Limb (tissue), 2 donors: ENCODE measurements around the gene ADD3.
"Not testable (repeated sequence)": the region's sequence is repeated elsewhere in the genome, so short reads cannot be mapped to it uniquely, and the experiment has no call there.

Experiments
- DNase-seq, 2 donors: peaks; one replicate each; pipeline ENCODE4 v3.0.0-alpha.2; 2016; ENCODE audit errors: extremely low spot score in 2 of 2

Gene ADD3

GRCh38 chr10:110101464-110102144 lies 93.8 kb downstream of the ADD3 start:
- DNase-seq = no peak

GRCh38 chr10:110103921-110104461 lies 96.2 kb downstream of the ADD3 start:
- DNase-seq = no peak

GRCh38 chr10:110105873-110106272 lies 98.1 kb downstream of the ADD3 start:
- DNase-seq = no peak

- DNase-seq = no peak
Measured at GRCh38 chr10:110107430-110107829, 99.6 kb downstream of the ADD3 start.

- no peak for DNase-seq
Measured at GRCh38 chr10:110107887-110108286, 100.1 kb downstream of the ADD3 start.

GRCh38 chr10:110109511-110109910 lies 101.7 kb downstream of the ADD3 start:
- DNase-seq = no peak

- DNase-seq = no peak
Measured at GRCh38 chr10:110110338-110110737, 102.6 kb downstream of the ADD3 start.

GRCh38 chr10:110113670-110114337 lies 106.0 kb downstream of the ADD3 start:
- no peak for DNase-seq

GRCh38 chr10:110114668-110115067 lies 106.9 kb downstream of the ADD3 start:
- DNase-seq = not testable (repeated sequence)

GRCh38 chr10:110115784-110116520 lies 108.2 kb downstream of the ADD3 start:
- no peak for DNase-seq

GRCh38 chr10:110118891-110119621 lies 111.3 kb downstream of the ADD3 start:
- DNase-seq = no peak

GRCh38 chr10:110123594-110123993 lies 115.8 kb downstream of the ADD3 start:
- DNase-seq = no peak

GRCh38 chr10:110129490-110129889 lies 121.7 kb downstream of the ADD3 start:
- DNase-seq = no peak

GRCh38 chr10:110134917-110135316 lies 127.1 kb downstream of the ADD3 start:
- DNase-seq = no peak

GRCh38 chr10:110135836-110136235 lies 128.1 kb downstream of the ADD3 start:
- DNase-seq = not testable (repeated sequence)

- DNase-seq = peak in 1 of 2 donors; percentile 90
Measured at GRCh38 chr10:110137142-110137545, 129.4 kb downstream of the ADD3 start.

- peak in 1 of 2 donors; percentile 80 for DNase-seq
Measured at GRCh38 chr10:110138197-110138812, 130.5 kb downstream of the ADD3 start.

GRCh38 chr10:110141185-110141584 lies 133.4 kb downstream of the ADD3 start:
- no peak for DNase-seq

- DNase-seq = no peak
Measured at GRCh38 chr10:110141871-110142635, 134.3 kb downstream of the ADD3 start.

GRCh38 chr10:110142965-110143364 lies 135.2 kb downstream of the ADD3 start:
- no peak for DNase-seq
